ENCODE measurements around the gene SLC9A3.

DNA sequence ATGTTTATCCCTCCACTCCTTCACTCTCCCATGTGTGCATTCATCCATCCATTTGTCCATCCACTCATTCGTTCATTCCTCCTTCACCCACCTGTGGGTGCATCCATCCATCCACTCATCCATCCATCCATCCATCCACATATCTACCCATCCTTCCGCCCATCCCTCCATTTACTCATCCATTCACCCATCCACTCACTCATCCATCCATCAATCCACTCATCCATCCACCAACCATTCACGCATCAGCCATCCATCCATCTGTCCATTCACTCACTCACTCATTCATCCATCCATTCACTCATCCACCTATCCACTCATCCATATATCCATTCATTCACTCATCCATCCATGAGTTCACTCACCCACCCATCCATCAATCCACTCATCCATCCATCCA is 7.3 kb downstream of the SLC9A3 start:
- TF ChIP-seq LEF1 (IDR thresholded peaks at IDR 0.05; ENCODE audit: borderline replicate concordance) (no peak), PKNOX1 (IDR thresholded peaks at IDR 0.05) (no peak), NFRKB (IDR thresholded peaks at IDR 0.05) (no peak)
